ENCODE measurements around the gene TMEM9. TPM values are rescaled to one million over a fixed set of nuclear protein-coding genes. Genes with fewer than 3 reads are reported as not detected.

TMEM9 gene
- total RNA-seq, 2 experiments from 2014 or later: 28.7 to 30.6 TPM

DNA sequence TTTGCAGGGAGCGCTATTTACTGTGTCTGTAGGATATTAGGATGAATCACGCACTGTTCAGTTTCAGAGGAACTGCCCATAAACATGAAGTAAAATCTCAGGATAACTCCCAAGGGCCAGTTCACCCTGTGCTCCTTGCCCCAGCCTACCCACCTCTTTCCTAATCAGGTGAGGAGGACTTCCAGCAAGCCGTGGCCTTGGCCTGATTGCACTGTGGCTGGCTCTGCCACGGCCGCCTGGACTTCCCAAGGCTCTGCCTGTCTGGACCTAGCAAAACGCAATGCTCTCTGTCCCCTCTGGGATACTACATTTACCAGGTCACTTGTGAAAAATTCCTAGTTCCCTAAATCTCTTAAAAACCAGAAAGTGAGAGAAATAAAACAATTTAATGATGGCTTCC is 19.9 kb downstream of the TMEM9 start:
- ChIA-PET CTCF (interaction anchor here (1.6 kb wide), 1 partner anchor 15 kb away, joined by 4 read pairs; no protein-coding TSS in a partner anchor), POLR2A (no interaction called here)
- H3K27me3 Mint-ChIP-seq: no peaks in the 10 kb centered on the region
- H3K27ac Mint-ChIP-seq: no peak overlapping the region
- no peaks in the 10 kb centered on the region for H3K9me3 Mint-ChIP-seq
- peaks cover 5% of the 10 kb centered on the region for H3K36me3 Mint-ChIP-seq (ENCODE audit: low read depth)
- ATAC-seq: no peak
- intact Hi-C loops (cut with micrococcal nuclease): no loop called here
- no peak overlapping the region for H3K4me3 Mint-ChIP-seq
- DNase-seq: no peak
- TF ChIP-seq, protein P1, sequence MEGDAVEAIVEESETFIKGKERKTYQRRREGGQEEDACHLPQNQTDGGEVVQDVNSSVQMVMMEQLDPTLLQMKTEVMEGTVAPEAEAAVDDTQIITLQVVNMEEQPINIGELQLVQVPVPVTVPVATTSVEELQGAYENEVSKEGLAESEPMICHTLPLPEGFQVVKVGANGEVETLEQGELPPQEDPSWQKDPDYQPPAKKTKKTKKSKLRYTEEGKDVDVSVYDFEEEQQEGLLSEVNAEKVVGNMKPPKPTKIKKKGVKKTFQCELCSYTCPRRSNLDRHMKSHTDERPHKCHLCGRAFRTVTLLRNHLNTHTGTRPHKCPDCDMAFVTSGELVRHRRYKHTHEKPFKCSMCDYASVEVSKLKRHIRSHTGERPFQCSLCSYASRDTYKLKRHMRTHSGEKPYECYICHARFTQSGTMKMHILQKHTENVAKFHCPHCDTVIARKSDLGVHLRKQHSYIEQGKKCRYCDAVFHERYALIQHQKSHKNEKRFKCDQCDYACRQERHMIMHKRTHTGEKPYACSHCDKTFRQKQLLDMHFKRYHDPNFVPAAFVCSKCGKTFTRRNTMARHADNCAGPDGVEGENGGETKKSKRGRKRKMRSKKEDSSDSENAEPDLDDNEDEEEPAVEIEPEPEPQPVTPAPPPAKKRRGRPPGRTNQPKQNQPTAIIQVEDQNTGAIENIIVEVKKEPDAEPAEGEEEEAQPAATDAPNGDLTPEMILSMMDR (IDR thresholded peaks at IDR 0.05): no peak
- H3K4me1 Mint-ChIP-seq (ENCODE audit: low read depth): no peaks in the 10 kb centered on the region

DNA sequence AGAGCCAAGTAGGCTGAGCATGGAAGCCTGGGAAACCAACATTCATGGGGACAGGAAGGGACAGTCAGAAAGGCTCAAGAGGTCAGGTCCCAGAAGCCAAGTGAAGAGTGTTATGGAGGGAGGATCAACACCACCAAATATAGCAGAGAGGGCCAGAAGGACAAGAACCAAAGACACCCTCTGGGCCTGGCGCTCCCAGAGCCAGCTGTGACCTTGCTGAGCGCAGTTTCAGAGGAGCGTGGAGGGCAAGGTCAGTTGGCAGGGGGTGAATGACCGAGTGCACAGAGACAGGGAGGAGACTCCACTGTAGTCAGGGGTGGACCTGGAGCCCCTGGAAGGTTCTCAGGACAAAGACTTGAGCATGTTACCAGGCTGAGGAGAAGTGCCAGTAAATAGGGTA is 22.9 kb downstream of the TMEM9 start:
- no peak overlapping the region for H3K4me3 Mint-ChIP-seq
- DNase-seq (no peak), ATAC-seq (no peak)
- H3K27me3 Mint-ChIP-seq: no peaks in the 10 kb centered on the region
- H3K4me1 Mint-ChIP-seq (ENCODE audit: low read depth): no peaks in the 10 kb centered on the region
- TF ChIP-seq, protein P1 (IDR thresholded peaks at IDR 0.05): no peak
- intact Hi-C loops (cut with micrococcal nuclease): no loop called here
- H3K9me3 Mint-ChIP-seq: no peaks in the 10 kb centered on the region
- peaks cover 3% of the 10 kb centered on the region for H3K36me3 Mint-ChIP-seq (ENCODE audit: low read depth)
- ChIA-PET POLR2A (no interaction called here), CTCF (no interaction called here)
- no peak overlapping the region for H3K27ac Mint-ChIP-seq

DNA sequence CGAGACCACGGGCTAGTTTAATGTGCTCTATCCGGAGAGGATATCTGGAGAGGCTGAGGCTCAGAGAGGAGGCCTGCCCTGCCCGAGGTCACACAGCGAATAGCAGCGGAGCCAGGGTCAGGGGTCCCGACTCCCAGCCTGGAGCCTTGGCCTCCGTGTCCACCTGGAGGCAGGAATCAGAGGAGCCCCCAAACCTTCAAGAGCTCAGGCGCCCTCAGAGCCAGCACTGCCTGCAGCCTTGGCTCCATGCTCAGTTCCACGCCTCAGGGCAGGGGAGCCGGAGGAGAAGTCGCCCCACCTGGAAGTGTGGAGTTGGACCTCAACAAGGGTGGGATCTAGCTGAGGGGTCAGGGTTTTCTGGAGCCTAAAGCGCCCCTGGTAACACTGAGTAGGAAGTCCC is 25.3 kb downstream of the TMEM9 start:
- DNase-seq (no peak), ATAC-seq (no peak)
- ChIA-PET POLR2A (no interaction called here), CTCF (interaction anchor here (1.0 to 2.1 kb wide), 3 partner anchors 9 to 94 kb away, joined by 3 to 6 read pairs (median 5); no protein-coding TSS in a partner anchor)
- Mint-ChIP-seq H3K4me1 (ENCODE audit: low read depth) (no peaks in the 10 kb centered on the region), H3K4me3 (no peak overlapping the region), H3K27me3 (peaks cover 6% of the 10 kb centered on the region), H3K27ac (no peak overlapping the region), H3K36me3 (ENCODE audit: low read depth) (no peaks in the 10 kb centered on the region), H3K9me3 (no peaks in the 10 kb centered on the region)
- intact Hi-C loops (cut with micrococcal nuclease): no loop called here
- TF ChIP-seq, protein P1 (IDR thresholded peaks at IDR 0.05): no peak

DNA sequence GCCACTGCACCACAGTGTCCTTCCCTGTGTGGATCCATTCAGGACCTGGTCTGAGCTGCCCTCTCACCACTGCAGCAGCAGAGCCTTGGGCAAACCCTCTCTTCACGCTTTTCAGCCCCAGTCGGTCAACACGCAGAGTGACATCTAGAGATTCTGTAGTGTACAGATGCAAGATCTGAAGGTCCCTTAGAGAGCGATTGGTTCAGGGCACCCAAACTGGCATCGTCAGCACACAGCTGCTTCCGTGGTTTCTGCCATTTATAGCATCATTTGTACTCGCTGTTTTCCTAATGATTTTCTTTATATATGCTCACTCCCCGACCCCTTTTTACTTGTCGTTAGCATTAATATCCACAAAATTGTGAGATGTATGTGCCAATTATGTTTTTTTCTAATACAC is 25.8 kb downstream of the TMEM9 start:
- intact Hi-C loops (cut with micrococcal nuclease): no loop called here
- CTCF ChIA-PET: interaction anchor here (2.1 kb wide), 1 partner anchor 9 kb away, joined by 5 read pairs; no protein-coding TSS in a partner anchor
- Mint-ChIP-seq H3K4me1 (ENCODE audit: low read depth) (no peaks in the 10 kb centered on the region), H3K9me3 (no peaks in the 10 kb centered on the region), H3K36me3 (ENCODE audit: low read depth) (no peaks in the 10 kb centered on the region), H3K4me3 (no peak overlapping the region), H3K27me3 (peaks cover 10% of the 10 kb centered on the region), H3K27ac (no peak overlapping the region)
- DNase-seq: no peak
- POLR2A ChIA-PET: no interaction called here
- TF ChIP-seq, protein P1 (IDR thresholded peaks at IDR 0.05): no peak
- no peak for ATAC-seq

DNA sequence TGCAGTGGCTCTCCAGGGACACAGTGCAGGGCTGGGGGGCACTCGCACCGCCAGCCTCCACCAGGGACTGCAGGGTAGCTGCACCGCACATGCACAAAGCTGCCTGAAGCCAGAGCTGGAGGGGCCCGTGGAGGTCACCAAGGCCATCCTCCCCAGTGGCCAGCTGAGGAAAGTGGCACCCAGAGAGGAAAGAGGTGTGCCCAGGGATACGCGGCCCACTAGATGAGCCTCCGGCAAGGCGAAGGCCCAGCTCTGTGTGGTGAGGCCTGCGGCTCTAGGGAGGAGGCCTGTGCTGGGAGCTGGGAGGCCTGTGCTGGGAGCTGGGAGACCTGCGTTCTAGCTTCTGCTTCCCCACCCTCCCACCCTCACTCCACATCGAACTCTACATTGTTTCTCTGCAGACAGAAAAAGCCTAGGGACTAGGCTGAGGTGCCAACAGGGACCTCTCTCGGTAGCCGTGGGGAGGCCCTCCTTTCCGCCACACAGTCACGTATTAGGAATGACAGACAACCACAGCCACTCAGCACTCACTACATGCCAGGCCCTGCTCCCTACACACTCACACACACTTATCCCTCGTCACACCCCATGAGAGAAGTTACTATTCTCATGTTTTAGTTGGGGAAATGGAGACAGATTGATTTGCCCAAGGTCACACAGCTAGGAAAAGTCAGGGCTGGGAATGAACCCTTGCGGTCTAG is 26.4 kb downstream of the TMEM9 start:
- H3K4me1 Mint-ChIP-seq (ENCODE audit: low read depth): no peaks in the 10 kb centered on the region
- no peaks in the 10 kb centered on the region for H3K36me3 Mint-ChIP-seq (ENCODE audit: low read depth)
- DNase-seq (no peak), ATAC-seq (no peak)
- POLR2A ChIA-PET: no interaction called here
- TF ChIP-seq, protein P1 (IDR thresholded peaks at IDR 0.05): no peak
- intact Hi-C loops (cut with micrococcal nuclease): no loop called here
- CTCF ChIA-PET: interaction anchor here (2.1 kb wide), 1 partner anchor 8 kb away, joined by 5 read pairs; no protein-coding TSS in a partner anchor
- peaks cover 10% of the 10 kb centered on the region for H3K27me3 Mint-ChIP-seq
- no peak overlapping the region for H3K4me3 Mint-ChIP-seq
- no peaks in the 10 kb centered on the region for H3K9me3 Mint-ChIP-seq
- no peak overlapping the region for H3K27ac Mint-ChIP-seq
